Measurements from ENCODE around the gene KIFBP.
"Not testable (repeated sequence)": the region's sequence is repeated elsewhere in the genome, so short reads cannot be mapped to it uniquely, and the experiment has no call there.

KIFBP gene

GRCh38 chr10:69005704-69006485 lies 17.3 kb downstream of the KIFBP start:
- no peak for DNase-seq (ENCODE audit: low read depth)

- DNase-seq (ENCODE audit: low read depth): no peak
Measured at GRCh38 chr10:69007260-69007659, 18.7 kb downstream of the KIFBP start.

GRCh38 chr10:69009360-69009759 lies 20.8 kb downstream of the KIFBP start:
- DNase-seq (ENCODE audit: low read depth): peak; percentile 47

GRCh38 chr10:69010151-69010640 lies 21.6 kb downstream of the KIFBP start:
- DNase-seq (ENCODE audit: low read depth): peak; percentile 31

- DNase-seq (ENCODE audit: low read depth): not testable (repeated sequence)
Measured at GRCh38 chr10:69012778-69013177, 24.2 kb downstream of the KIFBP start.

GRCh38 chr10:69014171-69014570 lies 25.6 kb downstream of the KIFBP start:
- peak; percentile 88 for DNase-seq (ENCODE audit: low read depth)

GRCh38 chr10:69018613-69019012 lies 30.0 kb downstream of the KIFBP start:
- DNase-seq (ENCODE audit: low read depth): no peak

GRCh38 chr10:69022611-69023010 lies 34.0 kb downstream of the KIFBP start:
- no peak for DNase-seq (ENCODE audit: low read depth)

GRCh38 chr10:69025370-69025896 lies 36.8 kb downstream of the KIFBP start:
- no peak for DNase-seq (ENCODE audit: low read depth)

- DNase-seq (ENCODE audit: low read depth): no peak
Measured at GRCh38 chr10:69033256-69033655, 44.7 kb downstream of the KIFBP start.

GRCh38 chr10:69037489-69037888 lies 48.9 kb downstream of the KIFBP start:
- DNase-seq (ENCODE audit: low read depth): no peak

GRCh38 chr10:69040904-69041303 lies 52.3 kb downstream of the KIFBP start:
- DNase-seq (ENCODE audit: low read depth): not testable (repeated sequence)

GRCh38 chr10:69042417-69042816 lies 53.8 kb downstream of the KIFBP start:
- DNase-seq (ENCODE audit: low read depth): no peak

- no peak for DNase-seq (ENCODE audit: low read depth)
Measured at GRCh38 chr10:69042838-69043237, 54.2 kb downstream of the KIFBP start.

GRCh38 chr10:69043931-69044531 lies 55.4 kb downstream of the KIFBP start:
- no peak for DNase-seq (ENCODE audit: low read depth)

GRCh38 chr10:69044546-69044945 lies 55.9 kb downstream of the KIFBP start:
- no peak for DNase-seq (ENCODE audit: low read depth)

GRCh38 chr10:69045441-69046300 lies 57.1 kb downstream of the KIFBP start:
- DNase-seq (ENCODE audit: low read depth): peak; percentile 89

GRCh38 chr10:69047111-69047832 lies 58.7 kb downstream of the KIFBP start:
- no peak for DNase-seq (ENCODE audit: low read depth)

- peak; percentile 83 for DNase-seq (ENCODE audit: low read depth)
Measured at GRCh38 chr10:69048103-69048502, 59.5 kb downstream of the KIFBP start.

GRCh38 chr10:69049566-69049961 lies 61.0 kb downstream of the KIFBP start:
- DNase-seq (ENCODE audit: low read depth): no peak

GRCh38 chr10:69051303-69051702 lies 62.7 kb downstream of the KIFBP start:
- DNase-seq (ENCODE audit: low read depth): peak; percentile 39
